Non-pigmented ciliary epithelial cell (primary cell): ENCODE measurements around the gene HERC4.
"Not testable (repeated sequence)": the region's sequence is repeated elsewhere in the genome, so short reads cannot be mapped to it uniquely, and the experiment has no call there.

Source experiments
- DNase-seq: peaks from one replicate; pipeline ENCODE4 v3.0.0-alpha.2; 2010; ENCODE audit warnings: low read depth

The HERC4 gene

DNA sequence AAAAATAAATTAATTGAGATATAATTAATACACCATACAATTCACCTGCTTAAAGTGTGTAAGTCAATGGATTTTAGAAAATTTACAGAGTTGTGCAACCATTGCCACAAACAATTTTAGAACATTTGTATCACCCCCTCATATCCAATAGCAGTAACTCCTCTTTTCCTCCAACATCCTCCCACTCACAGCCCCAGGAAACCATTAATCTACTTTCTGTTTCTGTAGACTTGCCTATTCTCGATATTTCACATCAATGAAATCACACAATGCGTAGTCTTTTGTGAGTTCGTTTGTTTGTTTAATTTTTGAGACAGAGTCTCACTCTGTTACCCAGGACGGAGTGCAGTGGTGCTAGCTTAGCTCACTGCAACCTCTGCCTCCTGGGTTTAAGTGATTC, 13.7 kb upstream of the HERC4 start:
- no peak for DNase-seq

- no peak for DNase-seq
Measured at GRCh38 chr10:68087685-68088401, 12.8 kb upstream of the HERC4 start.

- DNase-seq: no peak
Measured at GRCh38 chr10:68086910-68087684, 12.0 kb upstream of the HERC4 start.

DNA sequence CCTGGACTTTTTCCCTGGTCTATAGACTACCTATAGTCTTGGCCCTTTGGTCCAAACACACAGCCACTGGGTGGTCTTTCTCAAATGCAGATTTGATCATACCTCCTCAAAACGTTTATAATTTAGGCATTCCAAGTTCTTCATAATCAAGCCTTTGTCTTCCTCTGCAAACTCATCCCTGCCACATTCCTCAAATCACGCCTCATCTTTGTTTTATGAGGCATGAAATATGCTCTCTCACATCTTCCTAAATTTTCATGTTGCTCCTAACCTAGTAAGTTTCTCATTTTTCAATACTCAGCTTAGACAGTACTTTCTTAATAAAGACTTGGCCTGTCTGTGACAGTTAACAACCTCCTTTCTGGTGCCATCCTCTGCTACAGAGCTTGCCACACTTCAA, 10.9 kb upstream of the HERC4 start:
- DNase-seq: no peak

GRCh38 chr10:68084469-68084868, 9.4 kb upstream of the HERC4 start:
- DNase-seq: no peak

DNA sequence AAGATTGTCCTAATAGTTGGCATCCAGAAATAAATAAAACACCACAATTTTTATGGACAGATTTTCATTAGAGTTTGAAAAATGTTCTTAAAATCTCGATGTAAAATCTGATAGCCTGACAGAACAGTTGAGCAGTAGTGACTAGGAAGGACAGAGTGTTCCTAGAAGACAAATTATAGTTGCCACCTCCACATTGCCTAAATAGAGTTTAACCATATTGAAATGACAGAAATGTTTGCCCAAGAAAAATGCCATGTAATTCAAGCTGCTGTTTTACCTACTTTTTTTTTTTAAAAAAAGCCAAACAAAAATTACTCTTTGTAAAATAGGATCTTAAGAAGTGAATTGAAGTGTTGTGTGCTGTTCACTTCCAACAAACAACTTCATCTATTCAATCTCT, 8.9 kb upstream of the HERC4 start:
- DNase-seq: no peak

DNA sequence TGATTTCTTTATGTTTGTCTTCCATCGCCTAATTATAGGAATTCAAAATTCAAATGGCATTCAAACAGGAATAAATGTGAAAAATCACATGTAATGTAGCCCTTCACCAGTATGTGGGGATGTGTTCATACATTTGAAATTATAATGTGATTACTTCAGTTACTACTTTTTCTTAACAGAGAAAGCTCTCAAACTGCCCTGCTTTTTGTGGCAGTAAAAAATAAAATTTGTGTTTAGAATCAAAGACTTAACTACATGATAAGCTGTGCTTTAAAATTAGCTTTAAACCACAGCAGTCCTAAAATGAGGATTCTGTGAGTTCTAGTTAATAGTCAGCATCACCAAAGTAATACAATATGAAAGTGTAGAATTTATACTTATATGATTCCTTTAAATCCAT, 7.8 kb upstream of the HERC4 start:
- DNase-seq: no peak

GRCh38 chr10:68081916-68082315, 6.8 kb upstream of the HERC4 start:
- DNase-seq: no peak

DNA sequence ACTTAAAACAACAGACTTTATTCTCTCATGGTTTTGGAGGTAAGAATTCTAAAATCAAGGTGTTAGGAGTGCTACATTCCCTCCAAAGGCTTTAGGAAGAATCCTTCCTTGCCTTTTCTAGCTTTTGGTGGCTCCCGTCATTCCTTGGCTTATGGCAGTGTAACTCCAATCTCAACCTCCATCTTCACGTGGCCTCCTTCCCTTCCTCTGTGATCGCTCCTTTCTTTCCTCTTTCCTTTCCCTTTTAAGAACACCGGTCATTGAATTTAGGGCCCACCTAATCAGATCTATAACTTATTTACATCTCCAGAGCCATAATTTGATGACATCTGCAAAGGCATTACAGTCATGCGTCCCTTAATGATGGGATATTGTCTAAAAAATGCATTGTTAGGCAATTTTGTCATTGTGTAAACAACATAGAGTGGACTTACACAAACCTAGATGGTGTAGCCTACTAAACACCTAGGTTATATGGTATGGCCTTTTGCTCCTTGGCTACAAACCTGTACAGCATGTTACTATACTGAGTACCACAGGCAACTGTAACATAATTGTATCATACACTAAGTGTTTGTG, 5.9 kb upstream of the HERC4 start:
- no peak for DNase-seq

- no peak for DNase-seq
Measured at GRCh38 chr10:68079434-68079833, 4.4 kb upstream of the HERC4 start.

GRCh38 chr10:68077026-68077425, 1.9 kb upstream of the HERC4 start:
- no peak for DNase-seq

- DNase-seq: not testable (repeated sequence)
Measured at GRCh38 chr10:68076081-68076480, 998 bp upstream of the HERC4 start.

DNA sequence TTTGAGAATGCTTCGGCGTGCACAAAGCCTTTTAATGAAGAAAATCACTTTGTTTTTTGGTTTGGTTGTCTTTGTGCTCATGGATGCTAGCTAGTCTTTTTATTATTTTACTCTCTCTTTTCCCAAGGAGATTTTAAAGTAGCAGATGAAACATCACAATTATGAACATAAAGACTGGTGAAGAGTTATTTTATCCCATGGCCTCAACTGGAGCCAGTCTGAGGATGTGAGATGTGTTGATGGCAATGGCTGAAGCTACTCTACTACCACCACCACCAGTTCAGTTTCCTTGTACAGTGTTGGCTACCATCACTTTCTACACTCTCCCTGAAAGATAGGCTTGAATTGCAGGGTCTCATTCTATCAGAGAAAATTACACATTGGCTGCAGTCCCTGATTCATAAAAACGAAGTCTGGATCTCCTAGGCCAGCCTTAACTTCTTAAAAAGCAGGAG, 494 bp upstream of the HERC4 start:
- no peak for DNase-seq

DNA sequence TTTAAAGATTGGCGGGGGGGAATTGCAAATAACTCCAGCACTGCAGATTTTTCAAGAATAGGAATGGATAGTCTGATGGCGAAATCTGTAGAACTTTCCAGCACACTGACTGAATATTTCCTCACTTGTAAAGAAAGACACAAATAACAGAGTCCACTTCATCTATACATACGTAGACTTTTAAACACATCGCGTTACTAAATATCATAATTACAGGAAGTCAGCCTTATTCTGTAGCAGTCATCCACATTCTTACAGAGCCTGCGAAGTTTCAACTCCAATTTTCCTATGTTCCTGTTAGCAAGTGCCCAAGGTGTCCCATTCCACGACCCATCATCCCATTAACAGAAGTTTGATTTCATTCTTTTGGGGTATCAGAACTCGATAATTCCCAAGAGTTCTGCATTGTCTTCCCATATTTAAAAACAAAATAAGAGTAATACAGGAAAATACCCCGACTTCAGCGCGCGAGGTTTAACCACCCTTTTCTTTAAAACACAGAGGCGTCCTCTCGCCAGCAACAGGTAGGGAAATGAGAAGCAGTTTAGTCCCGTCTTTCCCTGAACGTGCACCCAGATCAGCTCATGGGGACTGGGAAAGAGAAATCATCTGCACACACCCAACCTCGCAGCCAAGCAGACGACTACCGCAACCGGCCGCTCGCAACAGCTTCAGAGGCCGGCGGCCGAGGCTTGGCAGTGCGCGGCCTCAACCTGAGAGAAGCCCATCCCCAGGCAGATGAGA, 880 bp downstream of the HERC4 start:
- DNase-seq: no peak

GRCh38 chr10:68073631-68074030, 1.5 kb downstream of the HERC4 start:
- DNase-seq: no peak

DNA sequence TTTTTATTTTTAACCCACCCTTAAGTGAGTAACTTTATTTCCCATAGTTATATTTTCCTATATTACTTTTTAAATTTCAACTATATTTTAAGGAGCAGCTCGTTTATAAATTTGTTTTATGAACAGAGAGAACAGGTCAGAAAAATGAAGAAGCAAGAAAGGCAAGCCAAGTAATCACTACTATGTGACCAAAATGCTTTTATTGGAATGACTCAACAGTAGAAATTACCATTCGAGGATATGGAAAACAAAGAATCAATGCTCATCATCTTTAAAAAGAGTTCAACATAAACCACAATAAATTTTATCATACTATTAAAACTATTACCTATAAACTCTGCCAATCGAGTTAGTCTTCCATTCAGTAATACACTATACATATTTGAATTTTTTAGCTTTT, 7.6 kb downstream of the HERC4 start:
- DNase-seq: no peak

DNA sequence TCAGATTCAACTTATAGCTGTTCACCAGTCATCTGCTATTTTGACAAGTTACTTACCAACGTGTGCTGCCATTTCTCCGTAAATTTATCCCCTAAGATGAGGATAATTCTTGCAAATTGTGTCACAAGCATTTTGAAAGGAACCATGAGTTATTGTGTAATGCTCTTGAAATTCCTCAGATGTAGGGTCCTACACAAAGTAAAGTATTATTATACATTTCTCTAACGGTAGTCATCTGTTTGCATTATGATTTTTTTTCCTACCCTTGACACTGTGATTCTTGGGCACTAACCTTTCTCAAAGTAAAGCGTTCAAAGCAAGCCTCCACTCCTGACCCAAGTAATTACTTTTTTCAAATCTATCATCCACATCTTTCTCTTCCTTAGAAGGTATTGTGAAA, 8.1 kb downstream of the HERC4 start:
- no peak for DNase-seq

- DNase-seq: no peak
Measured at GRCh38 chr10:68053553-68053952, 21.5 kb downstream of the HERC4 start.

DNA sequence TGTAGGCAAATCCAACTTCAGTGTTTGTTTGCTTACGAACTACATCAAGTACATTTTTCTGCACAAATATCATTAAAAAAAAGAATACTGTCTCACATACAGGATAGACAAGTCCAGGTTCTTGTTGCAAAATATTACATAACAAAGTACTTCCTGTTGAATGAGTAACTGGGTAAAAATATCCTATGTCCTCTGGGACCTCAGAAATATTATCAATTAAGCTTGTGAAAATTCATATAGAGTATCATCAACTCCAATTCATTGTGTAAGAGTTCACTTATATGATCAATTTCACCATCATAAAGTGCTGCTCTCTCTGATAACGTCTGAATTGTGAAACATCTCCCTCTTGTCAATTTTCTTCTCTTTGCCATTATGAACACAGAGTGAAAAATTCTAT, 22.6 kb downstream of the HERC4 start:
- DNase-seq: no peak

DNA sequence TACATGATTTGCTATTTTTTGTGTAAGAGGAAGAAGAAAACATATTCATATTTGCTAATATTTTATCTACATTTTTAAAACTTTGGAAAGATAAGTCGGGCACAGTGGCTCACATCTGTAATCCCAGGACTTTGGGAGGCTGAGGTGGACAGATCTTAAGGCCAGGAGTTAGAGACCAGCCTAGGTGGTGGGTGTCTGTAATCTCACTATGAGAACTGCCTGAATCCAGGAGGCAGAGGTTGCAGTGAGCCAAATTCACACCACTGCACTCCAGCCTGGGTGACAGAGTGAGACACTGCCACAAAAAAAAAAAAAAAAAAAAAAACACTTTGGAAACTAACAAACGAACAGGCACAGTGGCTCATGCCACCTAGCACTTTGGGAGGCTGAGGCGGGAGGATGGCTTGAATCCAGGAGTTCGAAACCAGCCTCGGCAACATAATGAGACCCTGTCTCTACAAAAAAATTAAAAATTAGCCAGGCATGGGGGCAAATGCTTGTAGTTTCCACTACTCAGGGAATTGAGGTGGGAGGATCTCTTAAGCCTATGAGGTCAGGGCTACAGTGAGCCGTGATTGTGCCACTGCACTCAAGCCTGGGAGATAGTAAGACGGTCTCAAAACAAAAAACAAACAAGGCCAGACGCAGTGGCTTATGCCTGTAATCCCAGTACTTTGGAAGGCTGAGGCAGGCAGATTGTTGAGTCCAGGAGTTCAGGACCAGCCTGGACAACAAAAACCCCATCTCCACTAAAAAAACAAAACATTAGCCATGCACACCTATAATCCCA, 25.6 kb downstream of the HERC4 start:
- no peak for DNase-seq

DNA sequence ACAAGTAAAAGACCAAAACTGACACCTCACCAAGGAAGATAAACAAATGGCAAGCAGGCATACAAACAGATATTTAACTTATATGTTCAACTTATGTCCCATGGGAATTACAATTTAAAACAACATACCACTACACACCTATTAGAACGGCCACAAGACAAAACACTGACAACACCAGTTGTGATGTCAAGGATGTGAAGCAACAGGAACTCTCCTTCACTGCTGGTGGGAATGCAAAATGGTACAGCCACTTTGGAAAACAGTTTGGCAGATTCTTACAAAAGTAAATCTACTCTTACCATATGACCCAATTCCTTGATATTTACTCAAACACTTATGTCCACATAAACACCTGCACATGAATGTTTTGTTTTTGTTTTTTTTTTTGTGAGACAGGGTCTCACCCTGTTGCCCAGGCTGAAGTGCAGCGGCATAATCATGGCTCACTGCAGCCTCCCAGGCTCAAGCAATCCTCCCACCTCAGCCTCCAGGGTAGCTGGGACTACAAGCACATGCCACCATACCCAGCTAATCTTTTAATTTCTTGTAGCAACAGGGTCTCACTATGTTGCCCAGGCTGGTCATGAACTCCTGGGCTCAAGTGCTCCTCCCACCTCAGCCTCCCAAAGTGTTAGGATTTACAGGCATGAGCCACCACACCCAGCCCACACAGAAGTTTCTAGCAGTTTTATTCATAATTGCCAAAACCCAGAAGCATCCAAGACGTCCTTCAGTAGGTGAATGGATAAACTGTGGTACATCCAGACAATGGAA, 27.3 kb downstream of the HERC4 start:
- no peak for DNase-seq
